Stimulated activated CD8-positive, alpha-beta memory T cell treated with anti-CD3 and anti-CD28 coated beads, Interleukin-7, amount 100 ng/mL, for 24 hours (primary cell): Measurements from ENCODE around the gene IQSEC3.
"Not testable (repeated sequence)": the region's sequence is repeated elsewhere in the genome, so short reads cannot be mapped to it uniquely, and the experiment has no call there.

Experiments used
- DNase-seq: peaks from one replicate; pipeline ENCODE4 v3.0.0-alpha.2; 2020; ENCODE audit warnings: low read depth

The IQSEC3 gene

GRCh38 chr12:66428-66781 is at the start of gene IQSEC3:
Gene IQSEC3, plus strand, starts transcription at chr12:66767. Its CDS starts 116 bp downstream, at chr12:66883.
- not testable (repeated sequence) for DNase-seq

- DNase-seq = not testable (repeated sequence)
These were observed 48.9 kb upstream of the IQSEC3 start for GRCh38 chr12:17370-18340.

- not testable (repeated sequence) for DNase-seq
These were observed 47.6 kb upstream of the IQSEC3 start for GRCh38 chr12:18821-19567.

GRCh38 chr12:19906-20305 is 46.7 kb upstream of the IQSEC3 start:
- not testable (repeated sequence) for DNase-seq

GRCh38 chr12:20757-21156 is 45.8 kb upstream of the IQSEC3 start:
- DNase-seq = no peak

GRCh38 chr12:21301-22189 is 45.0 kb upstream of the IQSEC3 start:
- DNase-seq = no peak

GRCh38 chr12:22190-22529 is 44.4 kb upstream of the IQSEC3 start:
- DNase-seq = no peak

- DNase-seq = no peak
These were observed 43.9 kb upstream of the IQSEC3 start for GRCh38 chr12:22530-23201.

GRCh38 chr12:27904-28303 is 38.7 kb upstream of the IQSEC3 start:
- not testable (repeated sequence) for DNase-seq

GRCh38 chr12:38775-39174 is 27.8 kb upstream of the IQSEC3 start:
- not testable (repeated sequence) for DNase-seq

- not testable (repeated sequence) for DNase-seq
These were observed 26.9 kb upstream of the IQSEC3 start for GRCh38 chr12:39555-40265.

- not testable (repeated sequence) for DNase-seq
These were observed 22.2 kb upstream of the IQSEC3 start for GRCh38 chr12:44352-44751.

GRCh38 chr12:45235-45990 is 21.2 kb upstream of the IQSEC3 start:
- not testable (repeated sequence) for DNase-seq

- DNase-seq = not testable (repeated sequence)
These were observed 20.6 kb upstream of the IQSEC3 start for GRCh38 chr12:45991-46358.

GRCh38 chr12:46542-46941 is 20.0 kb upstream of the IQSEC3 start:
- DNase-seq = not testable (repeated sequence)

- DNase-seq = not testable (repeated sequence)
These were observed 18.8 kb upstream of the IQSEC3 start for GRCh38 chr12:47699-48226.

GRCh38 chr12:49149-49548 is 17.4 kb upstream of the IQSEC3 start:
- not testable (repeated sequence) for DNase-seq

- DNase-seq = not testable (repeated sequence)
These were observed 15.5 kb upstream of the IQSEC3 start for GRCh38 chr12:51087-51486.

GRCh38 chr12:51962-52361 is 14.6 kb upstream of the IQSEC3 start:
- DNase-seq = not testable (repeated sequence)
